Measurements from ENCODE around the gene RETSAT.

GRCh38 chr2:85401844-85402243 is 47.5 kb upstream of the RETSAT start:
- TF ChIP-seq CTCF (conservative IDR thresholded peaks at IDR 0.05; ENCODE audit: low read length) (no peak), EZH2phosphoT487 (IDR thresholded peaks at IDR 0.05; ENCODE audit: borderline replicate concordance) (no peak)

All from Loucy (cell line).